GM12878 (cell line): Measurements from ENCODE around the gene ERC2. TPM values are rescaled to one million over a fixed set of nuclear protein-coding genes. Genes with fewer than 3 reads are reported as not detected.

Source experiments
- ATAC-seq: fragments of 200-7000 bp; cut with Tn5 transposase; 3 replicates; pipeline ENCODE4 v1.9.1; 2020; ENCODE audit warnings: mild to moderate bottlenecking, moderate library complexity
- BruUV-seq: library from RNA; stranded (reverse); fragments of 400-500 nt; replicated peaks from 2 replicates; lab custom pipeline; 2021; lab: Mats Ljungman, UMichigan
- CTCF ChIA-PET: fragments of 300-600 bp; sonication (Branson Sonifier 250); formaldehyde crosslinking; extraction: SDS; loops from one replicate; lab custom pipeline; 2021; ENCODE audit warnings: inconsistent platforms; lab: Yijun Ruan, JAX
- POLR2A ChIA-PET: fragments of 350-600 bp; formaldehyde crosslinking; extraction: SDS; loops from one replicate; lab custom pipeline; 2021; ENCODE audit warnings: inconsistent platforms; lab: Charles Lee
- RAD21 ChIA-PET: fragments of 300-600 bp; sonication (Branson Sonifier 250); formaldehyde crosslinking; loops from one replicate; lab custom pipeline; 2023; ENCODE audit warnings: antibody characterized with exemption; ENCODE audit not compliant: unreplicated experiment; lab: Charles Lee
- SMC1A ChIA-PET: fragments of 300-600 bp; sonication (Branson Sonifier 250); formaldehyde crosslinking; loops from one replicate; lab custom pipeline; 2023; ENCODE audit not compliant: unreplicated experiment, uncharacterized antibody; lab: Charles Lee
- DNase-seq: peaks from one replicate; pipeline ENCODE4 v3.0.0-alpha.2; 2011; ENCODE audit warnings: low read depth, low spot score
- FAIRE-seq: peaks from 3 replicates; lab custom pipeline; 2011; peaks lifted over from hg19 to GRCh38; lab: Jason Lieb, UNC
- H2AFZ ChIP-seq: 2 replicates; pipeline ENCODE4 v1.6.0; 2011; ENCODE audit warnings: low read depth, low read length, control low read depth; ENCODE audit not compliant: control insufficient read depth
- H3K27ac ChIP-seq: 2 replicates; pipeline ENCODE4 v1.5.1; 2011; ENCODE audit warnings: control low read depth; ENCODE audit not compliant: control insufficient read depth, insufficient read depth
- H3K27me3 ChIP-seq, 2 experiments: replicated peaks in 1 of 2; 2 replicates each; pipeline versions ENCODE4 v1.6.0 to v1.6.1; 2011; ENCODE audit warnings: low read length in 1 of 2; ENCODE audit not compliant: control insufficient read depth in 2 of 2, insufficient read depth in 2 of 2
- H3K36me3 ChIP-seq, 2 experiments: 2 replicates each; pipeline ENCODE4 v1.5.1; 2011; ENCODE audit warnings: low read length in 1 of 2; ENCODE audit not compliant: control insufficient read depth in 2 of 2, insufficient read depth in 2 of 2
- H3K4me1 ChIP-seq: 2 replicates; pipeline ENCODE4 v1.6.1; 2011; ENCODE audit warnings: mild to moderate bottlenecking, low read length, moderate library complexity, mixed read lengths; ENCODE audit not compliant: control insufficient read depth, insufficient read depth
- H3K4me2 ChIP-seq: 2 replicates; pipeline ENCODE4 v1.6.0; 2011; ENCODE audit warnings: control low read depth; ENCODE audit not compliant: control insufficient read depth, insufficient read depth
- H3K4me3 ChIP-seq: fragments of 200-600 bp; sonication (generic); 2 replicates; pipeline ENCODE4 v1.5.1; 2016
- H3K79me2 ChIP-seq: 2 replicates; pipeline ENCODE4 v1.6.0; 2011; ENCODE audit warnings: low read length; ENCODE audit not compliant: control insufficient read depth, insufficient read depth
- H3K9ac ChIP-seq: 2 replicates; pipeline ENCODE4 v1.8.0; 2011; ENCODE audit warnings: low read length, control low read depth, mixed read lengths; ENCODE audit not compliant: control insufficient read depth, insufficient read depth
- H3K9me3 ChIP-seq: replicated peaks from 3 replicates; pipeline ENCODE4 v1.5.1; 2011; ENCODE audit warnings: mild to moderate bottlenecking, low read length; ENCODE audit not compliant: control insufficient read depth, insufficient read depth
- H4K20me1 ChIP-seq: 2 replicates; pipeline ENCODE4 v1.6.0; 2011; ENCODE audit not compliant: control insufficient read depth, insufficient read depth
- ASH2L ChIP-seq: fragments of 300-600, 200-600 bp; sonication (generic); IDR thresholded peaks from 2 replicates; pipeline ENCODE4 v1.6.1; 2017; ENCODE audit warnings: low read depth, mild to moderate bottlenecking, borderline replicate concordance
- CHD1 ChIP-seq: IDR thresholded peaks from 2 replicates; pipeline ENCODE4 v1.6.1; 2012; ENCODE audit warnings: low read depth, low read length, improper control_type of control experiment
- CREB1 ChIP-seq: IDR thresholded peaks from 2 replicates; pipeline ENCODE4 v1.6.1; 2012; ENCODE audit warnings: low read depth, mild to moderate bottlenecking, inconsistent platforms
- FOXM1 ChIP-seq: IDR thresholded peaks from 2 replicates; pipeline ENCODE4 v1.6.1; 2012; ENCODE audit warnings: low read depth, mild to moderate bottlenecking, inconsistent platforms, low read length, moderate library complexity
- PML ChIP-seq: IDR thresholded peaks from 2 replicates; pipeline ENCODE4 v1.6.1; 2012; ENCODE audit warnings: low read length, inconsistent platforms
- RELA ChIP-seq: fragments of 450-650 bp; IDR thresholded peaks from 2 replicates; pipeline ENCODE4 v1.8.0; 2014; ENCODE audit warnings: borderline replicate concordance; ENCODE audit not compliant: partially characterized antibody
- RUNX3 ChIP-seq: IDR thresholded peaks from 2 replicates; pipeline ENCODE4 v1.6.1; 2012; ENCODE audit warnings: low read length, inconsistent platforms
- SKIL ChIP-seq: fragments of 450-650 bp; IDR thresholded peaks from 2 replicates; pipeline ENCODE4 v1.6.1; 2017; ENCODE audit warnings: mild to moderate bottlenecking, low read depth, inconsistent platforms; ENCODE audit not compliant: poor library complexity, severe bottlenecking
- SMAD1 ChIP-seq: fragments of 450-650 bp; IDR thresholded peaks from 2 replicates; pipeline ENCODE4 v1.6.1; 2018; ENCODE audit warnings: mild to moderate bottlenecking, low read depth; ENCODE audit not compliant: partially characterized antibody
- TBL1XR1 ChIP-seq: IDR thresholded peaks from 2 replicates; pipeline ENCODE4 v1.6.1; 2012; ENCODE audit warnings: low read depth, low read length, improper control_type of control experiment
- ZBTB33 ChIP-seq: fragments of 450-650 bp; IDR thresholded peaks from 2 replicates; pipeline ENCODE4 v1.6.1; 2017; ENCODE audit warnings: mild to moderate bottlenecking
- ZNF274 ChIP-seq: IDR thresholded peaks from one replicate; pipeline ENCODE4 v1.8.0; 2011; ENCODE audit not compliant: insufficient read length, insufficient read depth
- ZSCAN29 ChIP-seq: fragments of 450-650 bp; IDR thresholded peaks from 2 replicates; pipeline ENCODE4 v1.6.1; 2017; ENCODE audit warnings: mild to moderate bottlenecking, moderate library complexity
- WGBS: methylation state at CpG from one replicate; pipeline ENCODE4 v1.1.6; 2016; ENCODE audit warnings: low lambda C conversion rate; ENCODE audit not compliant: insufficient replicate concordance, insufficient coverage; ENCODE audit errors: missing lambda C conversion rate; 5-methylcytosine and 5-hydroxymethylcytosine counted together
- in situ Hi-C: fragments of 300-500 bp; cut with MboI; formaldehyde crosslinking; loops from 9 replicates; pipeline ENCODE4 v1.14.3; 2018; ENCODE audit warnings: mixed read lengths
- intact Hi-C: fragments of 100-400 bp; cut with micrococcal nuclease; formaldehyde crosslinking; loops from one replicate; pipeline ENCODE4 v1.14.2; 2022; ENCODE audit not compliant: unreplicated experiment
- polyA plus RNA-seq, 11 experiments: library from polyadenylated mRNA; depleted of rRNA in 4 of 11; unstranded in 6 of 11; stranded (reverse) in 5 of 11; fragments of >200 nt; fragmentation: Nextera tagmentation in 4 of 11; fragmentation: Illumina TruSeq in 1 of 11; extraction: Ambion mirVana in 4 of 11; extraction: Trizol in 1 of 11; gene quantifications; 1 replicate in 1 of 11; 2 replicates in 10 of 11; pipeline versions ENCODE4 v1.2.1 to v1.2.3, GENCODE V29; 2011 to 2016; ENCODE audit warnings: inconsistent platforms in 2 of 11, missing spikeins in 2 of 11, low read depth in 1 of 11
- total RNA-seq, 4 experiments: library from RNA; depleted of rRNA in 3 of 4; stranded (reverse); fragments of >200 nt in 3 of 4; fragmentation: Illumina TruSeq in 1 of 4; extraction: Trizol in 1 of 4; gene quantifications; 2 replicates each; pipeline versions ENCODE4 v1.2.1 to v1.2.3, GENCODE V29; 2013 to 2021
- TF ChIP-seq, protein P1 (sequence below): fragments of 450-650 bp; IDR thresholded peaks from 2 replicates; pipeline ENCODE4 v1.6.1; 2017; ENCODE audit warnings: borderline replicate concordance
- TF ChIP-seq, protein P2 (sequence below): IDR thresholded peaks from 2 replicates; pipeline ENCODE4 v1.6.1; 2012; ENCODE audit warnings: low read depth, low read length, improper control_type of control experiment

ERC2 gene
- total and polyA plus RNA-seq, 10 of the 15 experiments (the other 5 are each of a cell fraction or from before 2014, with no cell fraction given): 0.06 to 1.4 (median 0.12) TPM; not detected in 3

- Histone ChIP-seq H4K20me1 (no peaks in the 10 kb centered on the region), H3K27me3 (no peaks in the 10 kb centered on the region; a peak in 2 of 4 replicates), H3K9ac (no peak overlapping the region), H3K79me2 (no peaks in the 10 kb centered on the region), H3K27ac (no peak overlapping the region), H3K4me3 (no peak overlapping the region), H2AFZ (no peak overlapping the region), H3K4me1 (no peaks in the 10 kb centered on the region), H3K4me2 (no peak overlapping the region), H3K9me3 (no peaks in the 10 kb centered on the region), H3K36me3 (no peaks in the 10 kb centered on the region)
- FAIRE-seq (no peak), ATAC-seq (no peak), DNase-seq (no peak)
- ChIA-PET RAD21 (no interaction called here), CTCF (interaction anchor here (0.6 kb wide), 1 partner anchor 29 kb away, joined by 3 read pairs; no protein-coding TSS in a partner anchor), POLR2A (no interaction called here), SMC1A (no interaction called here)
- in situ Hi-C loops (no loop called here), intact Hi-C loops (no loop called here)
- 26% methylated on average over 3 of the region's 3 CpGs for WGBS
- TF ChIP-seq, protein P1, sequence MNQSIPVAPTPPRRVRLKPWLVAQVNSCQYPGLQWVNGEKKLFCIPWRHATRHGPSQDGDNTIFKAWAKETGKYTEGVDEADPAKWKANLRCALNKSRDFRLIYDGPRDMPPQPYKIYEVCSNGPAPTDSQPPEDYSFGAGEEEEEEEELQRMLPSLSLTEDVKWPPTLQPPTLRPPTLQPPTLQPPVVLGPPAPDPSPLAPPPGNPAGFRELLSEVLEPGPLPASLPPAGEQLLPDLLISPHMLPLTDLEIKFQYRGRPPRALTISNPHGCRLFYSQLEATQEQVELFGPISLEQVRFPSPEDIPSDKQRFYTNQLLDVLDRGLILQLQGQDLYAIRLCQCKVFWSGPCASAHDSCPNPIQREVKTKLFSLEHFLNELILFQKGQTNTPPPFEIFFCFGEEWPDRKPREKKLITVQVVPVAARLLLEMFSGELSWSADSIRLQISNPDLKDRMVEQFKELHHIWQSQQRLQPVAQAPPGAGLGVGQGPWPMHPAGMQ: no peak
- no peak for TF ChIP-seq RUNX3
- TF ChIP-seq ZSCAN29: no peak
- no peak for TF ChIP-seq RELA
- TF ChIP-seq ASH2L: no peak
- TF ChIP-seq TBL1XR1: no peak
- TF ChIP-seq CREB1: no peak
- TF ChIP-seq FOXM1: no peak
- TF ChIP-seq SMAD1: no peak
- TF ChIP-seq PML: no peak
- no peak for TF ChIP-seq SKIL
- TF ChIP-seq, protein P2, sequence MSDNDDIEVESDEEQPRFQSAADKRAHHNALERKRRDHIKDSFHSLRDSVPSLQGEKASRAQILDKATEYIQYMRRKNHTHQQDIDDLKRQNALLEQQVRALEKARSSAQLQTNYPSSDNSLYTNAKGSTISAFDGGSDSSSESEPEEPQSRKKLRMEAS: no peak
- no peak for TF ChIP-seq CHD1
- no peak for TF ChIP-seq ZBTB33
- no peak for TF ChIP-seq ZNF274
- no TSS peak for BruUV-seq
Observed at GRCh38 chr3:55790596-55791350, 677.5 kb downstream of the ERC2 start.
